HG02759 (cell line): ENCODE results near the gene TBL1X.
"Not testable (repeated sequence)": the region's sequence is repeated elsewhere in the genome, so short reads cannot be mapped to it uniquely, and the experiment has no call there.

Source experiments
- ATAC-seq: cut with Tn5 transposase; IDR thresholded peaks from one replicate; pipeline ENCODE4 v1.9.1; 2021; ENCODE audit warnings: mild to moderate bottlenecking, moderate library complexity; ENCODE audit not compliant: unreplicated experiment

Gene TBL1X

GRCh38 chrX:9458516-9459078, 6.3 kb upstream of the TBL1X start:
- ATAC-seq = no peak

GRCh38 chrX:9459186-9459748, 5.6 kb upstream of the TBL1X start:
- no peak for ATAC-seq

GRCh38 chrX:9461087-9461486, 3.8 kb upstream of the TBL1X start:
- no peak for ATAC-seq

- ATAC-seq = no peak
Measured at GRCh38 chrX:9462456-9462855, 2.4 kb upstream of the TBL1X start.

GRCh38 chrX:9465380-9466123, 694 bp downstream of the TBL1X start:
- peak; percentile 24 for ATAC-seq

GRCh38 chrX:9466124-9466495, 1.3 kb downstream of the TBL1X start:
- no peak for ATAC-seq

GRCh38 chrX:9466736-9467135, 1.9 kb downstream of the TBL1X start:
- ATAC-seq = no peak

GRCh38 chrX:9467146-9467545, 2.3 kb downstream of the TBL1X start:
- no peak for ATAC-seq

- no peak for ATAC-seq
Measured at GRCh38 chrX:9467751-9468150, 2.9 kb downstream of the TBL1X start.

GRCh38 chrX:9471571-9471985, 6.7 kb downstream of the TBL1X start:
- no peak for ATAC-seq

GRCh38 chrX:9473708-9474107, 8.8 kb downstream of the TBL1X start:
- ATAC-seq = no peak

- not testable (repeated sequence) for ATAC-seq
Measured at GRCh38 chrX:9475417-9475816, 10.6 kb downstream of the TBL1X start.

- ATAC-seq = no peak
Measured at GRCh38 chrX:9475984-9476383, 11.1 kb downstream of the TBL1X start.

GRCh38 chrX:9476810-9477575, 12.1 kb downstream of the TBL1X start:
- no peak for ATAC-seq

GRCh38 chrX:9482408-9482807, 17.6 kb downstream of the TBL1X start:
- no peak for ATAC-seq

- ATAC-seq = no peak
Measured at GRCh38 chrX:9482837-9483236, 18.0 kb downstream of the TBL1X start.

GRCh38 chrX:9483376-9483775, 18.5 kb downstream of the TBL1X start:
- no peak for ATAC-seq

- no peak for ATAC-seq
Measured at GRCh38 chrX:9486786-9487387, 22.0 kb downstream of the TBL1X start.

GRCh38 chrX:9488586-9488985, 23.7 kb downstream of the TBL1X start:
- no peak for ATAC-seq

GRCh38 chrX:9489234-9489633, 24.4 kb downstream of the TBL1X start:
- ATAC-seq = no peak

GRCh38 chrX:9492901-9493300, 28.0 kb downstream of the TBL1X start:
- ATAC-seq = no peak
